Calu3 (cell line): Measurements from ENCODE around the gene PDGFB. TPM values are rescaled to one million over a fixed set of nuclear protein-coding genes. Genes with fewer than 3 reads are reported as not detected.
A peak's percentile ranks its signal among the peaks of the same experiment; 100 is the strongest.

ENCODE experiments used
- BruUV-seq: library from RNA; stranded (reverse); fragments of 400-500 nt; replicated peaks from 2 replicates; lab custom pipeline; 2021; lab: Mats Ljungman, UMichigan
- CTCF ChIA-PET: fragments of 300-600 bp; sonication (Branson Sonifier 250); formaldehyde crosslinking; loops from one replicate; lab custom pipeline; 2022; ENCODE audit warnings: antibody characterized with exemption; lab: Charles Lee
- DNase-seq: peaks from one replicate; pipeline ENCODE4 v3.0.0; 2022
- H3K27ac Mint-ChIP-seq: one replicate; pipeline ENCODE4 v1.8.0; 2022; ENCODE audit warnings: mixed read lengths; ENCODE audit not compliant: unreplicated experiment
- H3K27me3 Mint-ChIP-seq: one replicate; pipeline ENCODE4 v1.8.0; 2022; ENCODE audit warnings: mixed read lengths; ENCODE audit not compliant: unreplicated experiment
- H3K36me3 Mint-ChIP-seq: one replicate; pipeline ENCODE4 v1.8.0; 2022; ENCODE audit warnings: mild to moderate bottlenecking, moderate library complexity, mixed read lengths; ENCODE audit not compliant: insufficient read depth, unreplicated experiment
- H3K4me1 Mint-ChIP-seq: one replicate; pipeline ENCODE4 v1.8.0; 2022; ENCODE audit warnings: mild to moderate bottlenecking, low read depth, mixed read lengths; ENCODE audit not compliant: unreplicated experiment
- H3K4me3 Mint-ChIP-seq: one replicate; pipeline ENCODE4 v1.8.0; 2022; ENCODE audit warnings: mild to moderate bottlenecking, low read depth, moderate library complexity, mixed read lengths; ENCODE audit not compliant: unreplicated experiment
- H3K9me3 Mint-ChIP-seq: one replicate; pipeline ENCODE4 v1.8.0; 2022; ENCODE audit warnings: low read depth, mixed read lengths; ENCODE audit not compliant: unreplicated experiment
- CTCF ChIP-seq: fragments of 200-600 bp; IDR thresholded peaks from one replicate; pipeline ENCODE4 v1.8.0; 2022; ENCODE audit warnings: antibody characterized with exemption; ENCODE audit not compliant: unreplicated experiment
- intact Hi-C: fragments of 100-400 bp; cut with micrococcal nuclease; formaldehyde crosslinking; loops from one replicate; pipeline ENCODE4 v1.10.0; 2022; ENCODE audit not compliant: unreplicated experiment
- total RNA-seq: library from RNA; stranded (reverse); gene quantifications from 2 replicates; pipeline ENCODE4 v1.2.3, GENCODE V29; 2022

The PDGFB gene
- total RNA-seq, 1 experiment from 2014 or later, result 25.9 TPM

- Mint-ChIP-seq H3K27ac (peak overlapping the region; percentile 94), H3K4me3 (peak overlapping the region; percentile 52), H3K4me1 (peaks cover 67% of the 10 kb centered on the region), H3K27me3 (no peaks in the 10 kb centered on the region), H3K36me3 (peaks cover 45% of the 10 kb centered on the region), H3K9me3 (peaks cover 4% of the 10 kb centered on the region)
- BruUV-seq, result no TSS peak
- no peak for TF ChIP-seq CTCF
- intact Hi-C loops, result no loop called here
- CTCF ChIA-PET, result interaction anchor here (1.7 to 1.8 kb wide), 2 partner anchors 36 to 75 kb away, joined by 5 to 10 read pairs; no protein-coding TSS in a partner anchor
- DNase-seq, result peak; percentile 44
These were observed 44.8 kb upstream of the PDGFB start for GRCh38 chr22:39289533-39289932.

GRCh38 chr22:39288135-39288898 is 43.5 kb upstream of the PDGFB start:
- CTCF ChIA-PET, result no interaction called here
- no peaks in the 10 kb centered on the region for H3K27me3 Mint-ChIP-seq
- no TSS peak for BruUV-seq

GRCh38 chr22:39287076-39287725 is 42.4 kb upstream of the PDGFB start:
- no TSS peak for BruUV-seq
- Mint-ChIP-seq H3K27ac (no peak overlapping the region), H3K36me3 (peaks cover 39% of the 10 kb centered on the region), H3K4me3 (no peak overlapping the region), H3K27me3 (no peaks in the 10 kb centered on the region), H3K4me1 (peaks cover 67% of the 10 kb centered on the region), H3K9me3 (peaks cover 4% of the 10 kb centered on the region)
- intact Hi-C loops, result no loop called here
- CTCF ChIA-PET, result no interaction called here
- no peak for DNase-seq
- no peak for TF ChIP-seq CTCF

More at GRCh38 chr22:39288135-39288898, 43.5 kb upstream of the PDGFB start:
- intact Hi-C loops, result no loop called here
- no peak for DNase-seq
- no peak overlapping the region for H3K27ac Mint-ChIP-seq
- H3K4me1 Mint-ChIP-seq, result peaks cover 67% of the 10 kb centered on the region
- peaks cover 42% of the 10 kb centered on the region for H3K36me3 Mint-ChIP-seq
- peaks cover 4% of the 10 kb centered on the region for H3K9me3 Mint-ChIP-seq
- TF ChIP-seq CTCF, result no peak
- H3K4me3 Mint-ChIP-seq, result no peak overlapping the region

- CTCF ChIA-PET, result no interaction called here
- peaks cover 45% of the 10 kb centered on the region for H3K4me1 Mint-ChIP-seq
- TF ChIP-seq CTCF, result no peak
These were observed 40.2 kb upstream of the PDGFB start for GRCh38 chr22:39284983-39285382.

More at GRCh38 chr22:39284983-39285382, 40.2 kb upstream of the PDGFB start:
- no peak for DNase-seq
- BruUV-seq, result no TSS peak
- intact Hi-C loops, result no loop called here
- Mint-ChIP-seq H3K27me3 (no peaks in the 10 kb centered on the region), H3K4me3 (no peak overlapping the region), H3K36me3 (peaks cover 19% of the 10 kb centered on the region), H3K9me3 (peaks cover 4% of the 10 kb centered on the region), H3K27ac (peak overlapping the region; percentile 92)
